T-helper 17 cell (primary cell): ENCODE results near the gene KCTD1. TPM values are rescaled to one million over a fixed set of nuclear protein-coding genes. Genes with fewer than 3 reads are reported as not detected.

Source experiments
- ATAC-seq: fragments of 150-1000 bp; cut with Tn5 transposase; 2 replicates; pipeline ENCODE4 v1.10.0; 2021; ENCODE audit warnings: mild to moderate bottlenecking, moderate library complexity
- DNase-seq, 3 donors: peaks; one replicate each; pipeline versions ENCODE4 v3.0.0 to v3.0.0-alpha.2; 2020 to 2021
- H3K9me3 ChIP-seq: one replicate; pipeline ENCODE4 v1.7.0; 2013; ENCODE audit warnings: low read length, mild to moderate bottlenecking; ENCODE audit not compliant: control insufficient read depth, poor library complexity, severe bottlenecking
- H3K27ac Mint-ChIP-seq: one replicate; pipeline ENCODE4 v1.8.0; 2022; ENCODE audit warnings: mild to moderate bottlenecking, moderate library complexity, mixed read lengths
- H3K27me3 Mint-ChIP-seq: one replicate; pipeline ENCODE4 v1.8.0; 2022; ENCODE audit warnings: mixed read lengths
- H3K36me3 Mint-ChIP-seq: one replicate; pipeline ENCODE4 v1.8.0; 2022; ENCODE audit warnings: low read depth, mixed read lengths
- H3K4me1 Mint-ChIP-seq: one replicate; pipeline ENCODE4 v1.8.0; 2022; ENCODE audit warnings: mild to moderate bottlenecking, mixed read lengths
- H3K4me3 Mint-ChIP-seq: one replicate; pipeline ENCODE4 v1.8.0; 2022; ENCODE audit warnings: mild to moderate bottlenecking, moderate library complexity, mixed read lengths
- total RNA-seq, 4 donors: library from RNA in 2 of 4; stranded (reverse) in 2 of 4; gene quantifications; one replicate each; pipeline ENCODE4 v1.2.3 and lab custom pipeline; 2022 to 2026

KCTD1 gene
- total RNA-seq, 2 donors from 2014 or later: 2.8 to 2.9 TPM

DNA sequence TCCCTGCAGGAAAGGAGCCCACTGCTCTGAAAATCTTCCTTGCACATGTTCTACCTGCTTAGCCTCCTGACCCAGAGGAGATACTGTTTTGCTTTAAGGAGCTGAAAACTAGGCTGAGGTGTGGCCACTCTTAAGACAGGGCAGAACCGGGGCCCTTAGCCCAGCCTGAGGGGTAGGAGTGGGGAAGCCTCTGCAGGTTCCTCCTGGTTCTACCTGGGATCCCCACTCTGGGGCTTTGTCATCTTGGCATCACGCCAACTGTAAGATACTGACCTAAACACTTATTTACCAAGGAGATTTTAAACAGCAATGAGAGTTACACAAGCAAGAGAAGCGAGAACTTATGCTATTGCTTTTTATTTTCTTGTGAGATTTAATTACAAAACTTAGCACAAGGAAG, 86.9 kb downstream of the KCTD1 start:
- H3K27ac Mint-ChIP-seq: no peak overlapping the region
- peaks cover 3% of the 10 kb centered on the region for H3K4me1 Mint-ChIP-seq
- no peak overlapping the region for H3K4me3 Mint-ChIP-seq
- H3K9me3 ChIP-seq: no peaks in the 10 kb centered on the region
- H3K36me3 Mint-ChIP-seq: peaks cover 6% of the 10 kb centered on the region
- no peak for DNase-seq
- no peak for ATAC-seq
- H3K27me3 Mint-ChIP-seq: no peaks in the 10 kb centered on the region

DNA sequence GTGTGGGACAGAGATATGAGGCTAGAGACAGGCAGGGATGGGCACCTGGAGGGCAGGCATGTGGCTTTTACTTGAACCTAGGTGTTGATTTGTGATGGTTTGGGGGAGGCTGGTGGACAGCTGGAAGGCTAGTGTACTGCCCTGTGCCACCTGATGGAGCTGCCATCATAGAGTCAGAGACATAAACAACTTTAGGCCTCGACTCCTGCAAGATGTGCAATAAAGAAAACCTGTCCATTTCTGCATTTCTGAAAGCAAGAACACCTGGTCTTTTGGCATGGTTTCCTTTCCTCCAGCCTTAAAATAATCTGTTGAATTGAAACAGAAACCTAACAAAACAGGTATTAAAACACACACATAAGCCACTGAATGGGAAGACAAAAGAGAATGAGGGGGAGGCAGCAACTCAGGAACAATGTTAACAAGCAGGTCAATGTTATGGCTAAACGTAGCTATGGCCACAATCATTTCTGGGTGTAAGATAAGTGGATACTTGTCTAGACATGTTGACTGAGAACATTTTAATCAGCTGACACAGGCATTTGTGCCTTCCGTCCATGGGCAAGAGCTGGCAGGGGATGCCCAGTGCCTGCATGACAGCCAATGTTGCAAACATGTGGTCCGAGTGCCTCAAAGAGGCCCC, 87.8 kb downstream of the KCTD1 start:
- Mint-ChIP-seq H3K36me3 (peaks cover 6% of the 10 kb centered on the region), H3K4me3 (no peak overlapping the region), H3K27ac (no peak overlapping the region), H3K27me3 (no peaks in the 10 kb centered on the region), H3K4me1 (peaks cover 3% of the 10 kb centered on the region)
- no peaks in the 10 kb centered on the region for H3K9me3 ChIP-seq
- ATAC-seq (no peak), DNase-seq (no peak)

DNA sequence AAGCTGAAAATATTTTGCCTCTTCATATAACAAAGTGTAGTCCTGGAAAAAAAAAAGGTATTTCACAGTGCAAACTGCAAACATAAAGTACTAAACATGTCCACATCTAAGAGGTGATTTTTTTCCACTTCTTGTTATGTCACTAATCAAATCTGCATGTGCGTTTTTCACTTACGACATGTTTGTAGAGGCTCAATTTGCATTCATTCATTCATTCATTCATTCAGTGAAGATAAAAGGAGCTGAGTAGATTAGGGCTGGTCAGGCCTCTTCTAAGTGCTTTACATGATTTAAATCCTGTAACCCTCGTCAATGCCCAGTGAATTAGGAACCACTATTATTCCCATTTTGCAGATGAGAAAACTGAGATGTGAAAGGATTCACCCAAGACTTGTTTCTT, 88.5 kb downstream of the KCTD1 start:
- DNase-seq: no peak

DNA sequence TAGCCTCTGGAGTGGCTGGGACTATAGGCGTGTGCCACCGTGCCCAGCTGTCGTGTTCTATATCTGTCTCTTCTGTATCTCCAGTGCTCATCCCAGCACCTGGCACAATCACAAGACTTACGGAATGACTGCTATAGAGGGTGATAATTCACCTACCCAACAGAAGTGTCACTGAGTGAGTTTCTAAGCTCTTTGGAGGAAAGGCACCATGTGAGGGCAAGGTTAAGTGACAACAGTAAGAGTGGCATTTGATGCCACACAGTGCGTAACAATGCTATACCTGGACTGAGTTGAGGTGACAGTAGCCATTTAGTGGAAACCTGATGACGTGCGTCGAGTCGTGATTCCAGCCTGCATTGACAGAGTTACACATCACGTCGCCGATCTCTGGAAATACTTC, 89.0 kb downstream of the KCTD1 start:
- H3K27ac Mint-ChIP-seq: peak overlapping the region; percentile 19
- no peaks in the 10 kb centered on the region for H3K9me3 ChIP-seq
- DNase-seq (no peak), ATAC-seq (no peak)
- H3K4me3 Mint-ChIP-seq: no peak overlapping the region
- H3K36me3 Mint-ChIP-seq: peaks cover 6% of the 10 kb centered on the region
- peaks cover 3% of the 10 kb centered on the region for H3K4me1 Mint-ChIP-seq
- no peaks in the 10 kb centered on the region for H3K27me3 Mint-ChIP-seq

More for the DNA sequence above, 88.5 kb downstream of the KCTD1 start:
- no peak for ATAC-seq
- H3K4me3 Mint-ChIP-seq: no peak overlapping the region
- peaks cover 3% of the 10 kb centered on the region for H3K4me1 Mint-ChIP-seq
- no peak overlapping the region for H3K27ac Mint-ChIP-seq
- H3K36me3 Mint-ChIP-seq: peaks cover 6% of the 10 kb centered on the region
- H3K27me3 Mint-ChIP-seq: no peaks in the 10 kb centered on the region
- no peaks in the 10 kb centered on the region for H3K9me3 ChIP-seq

DNA sequence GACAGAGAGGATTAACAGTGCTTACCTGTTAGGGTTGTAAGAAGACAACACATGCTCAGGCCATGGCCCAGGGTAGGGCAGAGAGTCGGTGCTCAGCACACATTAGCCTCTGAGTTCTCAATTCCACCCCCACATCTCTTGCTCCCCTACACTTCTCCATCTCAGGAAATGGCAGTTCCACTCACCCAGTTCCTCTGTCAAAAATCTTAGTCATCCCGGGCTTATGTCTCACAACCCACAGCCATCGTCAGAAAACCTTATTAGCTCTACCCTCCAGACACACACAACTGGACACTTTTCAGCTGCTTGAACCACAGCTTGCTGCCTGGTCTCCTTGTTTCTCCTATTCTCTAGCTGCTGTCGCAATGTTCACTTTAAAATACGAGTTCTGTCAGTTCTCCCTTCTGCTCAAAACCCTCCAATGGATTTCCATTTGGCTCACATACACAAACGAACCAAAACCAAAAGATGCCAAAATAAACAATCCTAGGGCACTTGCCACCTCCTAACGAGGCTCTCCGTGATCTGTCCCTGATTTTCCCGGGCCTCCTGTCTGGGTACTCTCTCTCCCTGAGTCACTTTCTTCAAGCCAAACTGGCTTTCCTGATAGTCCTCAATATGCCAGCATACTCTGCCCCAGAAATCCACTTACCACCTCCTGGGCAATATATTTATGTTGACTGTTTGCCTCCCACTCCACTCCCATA, 89.7 kb downstream of the KCTD1 start:
- Mint-ChIP-seq H3K27me3 (no peaks in the 10 kb centered on the region), H3K27ac (peak overlapping the region; percentile 19), H3K4me3 (no peak overlapping the region), H3K4me1 (peaks cover 3% of the 10 kb centered on the region), H3K36me3 (peaks cover 6% of the 10 kb centered on the region)
- no peak for ATAC-seq
- H3K9me3 ChIP-seq: no peaks in the 10 kb centered on the region
- no peak for DNase-seq

DNA sequence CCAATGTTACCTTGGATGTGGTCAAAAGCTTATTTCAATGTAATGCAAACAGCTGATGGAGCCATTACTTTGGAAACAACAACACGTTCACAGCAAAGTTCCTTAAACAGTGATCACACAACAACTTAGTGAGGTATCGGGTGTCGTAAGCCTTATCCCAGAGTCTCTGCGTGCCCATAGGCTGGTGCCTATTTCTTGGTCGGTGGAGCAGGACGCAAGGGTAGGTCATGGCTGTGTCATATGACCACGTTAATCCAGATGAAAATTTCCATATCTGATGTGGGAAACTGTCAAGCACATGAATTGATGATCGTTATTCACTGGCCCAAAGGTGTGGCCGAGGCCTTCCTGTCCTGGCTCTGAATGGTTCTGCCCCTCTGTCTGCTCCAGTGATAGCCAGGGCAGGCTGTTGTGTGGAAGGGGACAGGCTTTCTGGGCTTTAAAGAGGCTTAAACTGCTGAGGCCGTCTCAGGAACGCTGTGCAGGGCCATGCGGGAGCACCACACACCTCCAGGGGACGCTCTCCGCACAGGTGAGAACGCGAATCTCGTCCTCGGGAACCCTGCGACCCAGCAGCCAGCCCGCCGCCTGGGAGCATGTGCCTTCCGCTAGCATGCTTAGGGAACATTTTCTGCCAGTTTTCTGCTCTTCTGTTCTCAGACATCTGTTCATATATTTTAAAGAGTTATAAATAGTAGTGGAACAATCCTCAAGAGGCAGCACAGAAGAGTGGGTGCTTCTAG, 90.6 kb downstream of the KCTD1 start:
- ATAC-seq (no peak), DNase-seq (no peak)
- Mint-ChIP-seq H3K4me1 (peaks cover 3% of the 10 kb centered on the region), H3K27ac (no peak overlapping the region), H3K36me3 (peaks cover 6% of the 10 kb centered on the region), H3K27me3 (no peaks in the 10 kb centered on the region), H3K4me3 (no peak overlapping the region)
- no peaks in the 10 kb centered on the region for H3K9me3 ChIP-seq

DNA sequence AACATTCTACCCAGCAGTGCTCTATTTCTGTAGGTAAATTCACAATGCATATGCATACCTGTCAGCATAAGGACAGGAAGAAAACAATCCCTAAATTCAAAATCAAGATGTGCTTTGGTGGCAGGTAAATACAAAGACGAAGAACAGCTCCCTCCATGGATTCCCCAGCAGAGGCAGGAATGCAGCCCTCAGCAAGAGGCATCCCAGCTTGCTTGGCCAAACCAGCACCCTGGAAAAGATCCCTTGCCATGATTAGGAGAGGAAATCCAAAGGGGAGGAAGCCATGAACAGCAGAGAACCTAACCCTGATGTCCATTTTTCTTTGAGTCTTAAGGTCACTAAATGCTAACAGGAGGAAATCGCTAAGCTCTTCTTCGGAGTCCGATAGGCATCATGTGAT, 91.2 kb downstream of the KCTD1 start:
- DNase-seq: no peak
- no peak overlapping the region for H3K4me3 Mint-ChIP-seq
- H3K9me3 ChIP-seq: no peaks in the 10 kb centered on the region
- peaks cover 3% of the 10 kb centered on the region for H3K4me1 Mint-ChIP-seq
- H3K27ac Mint-ChIP-seq: no peak overlapping the region
- peaks cover 6% of the 10 kb centered on the region for H3K36me3 Mint-ChIP-seq
- no peak for ATAC-seq
- no peaks in the 10 kb centered on the region for H3K27me3 Mint-ChIP-seq

DNA sequence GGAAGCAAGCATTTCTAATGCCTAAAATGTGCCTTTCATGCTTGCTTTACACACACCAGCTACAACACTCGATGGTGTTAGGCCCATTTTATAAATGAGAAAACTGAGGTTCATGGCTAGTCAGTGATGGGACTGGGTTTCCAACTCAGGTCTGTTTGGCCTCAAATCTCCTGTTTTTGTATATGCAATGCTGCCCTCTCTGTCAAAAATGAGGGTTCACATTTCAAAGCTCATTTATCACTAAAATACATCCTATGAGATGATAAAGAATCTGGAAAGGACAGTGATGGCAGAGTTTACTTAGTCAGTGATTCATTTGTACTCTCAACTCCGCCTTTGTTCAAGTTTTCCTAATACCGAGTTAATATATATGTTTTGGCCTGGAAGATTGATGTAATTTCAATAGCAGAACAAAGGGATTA, 92.3 kb downstream of the KCTD1 start:
- H3K4me3 Mint-ChIP-seq: no peak overlapping the region
- ATAC-seq (no peak), DNase-seq (no peak)
- no peak overlapping the region for H3K27ac Mint-ChIP-seq
- peaks cover 6% of the 10 kb centered on the region for H3K27me3 Mint-ChIP-seq
- peaks cover 3% of the 10 kb centered on the region for H3K4me1 Mint-ChIP-seq
- H3K36me3 Mint-ChIP-seq: peaks cover 6% of the 10 kb centered on the region
- no peaks in the 10 kb centered on the region for H3K9me3 ChIP-seq

DNA sequence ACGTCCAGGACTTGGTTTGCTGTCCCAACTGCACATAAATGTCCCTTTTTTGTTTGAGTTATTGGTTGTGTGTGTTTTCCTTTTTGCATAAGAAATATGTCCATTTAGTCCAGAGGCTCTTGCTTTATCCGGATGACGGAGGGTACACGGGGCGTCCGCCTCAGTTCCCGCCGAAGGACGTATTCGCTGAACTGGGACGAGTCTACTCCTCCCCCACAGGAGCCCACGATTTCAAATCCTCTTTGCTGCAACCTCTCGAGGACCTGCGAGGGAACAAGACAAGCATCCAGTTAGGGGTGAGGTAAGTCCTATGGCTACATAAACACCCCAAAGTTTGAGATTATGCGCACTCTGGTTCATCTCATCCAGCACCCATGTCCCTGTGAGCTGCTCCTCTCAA, 92.7 kb downstream of the KCTD1 start:
- H3K36me3 Mint-ChIP-seq: peaks cover 6% of the 10 kb centered on the region
- H3K27ac Mint-ChIP-seq: no peak overlapping the region
- H3K4me1 Mint-ChIP-seq: peaks cover 3% of the 10 kb centered on the region
- DNase-seq (no peak), ATAC-seq (no peak)
- no peak overlapping the region for H3K4me3 Mint-ChIP-seq
- no peaks in the 10 kb centered on the region for H3K9me3 ChIP-seq
- peaks cover 10% of the 10 kb centered on the region for H3K27me3 Mint-ChIP-seq

DNA sequence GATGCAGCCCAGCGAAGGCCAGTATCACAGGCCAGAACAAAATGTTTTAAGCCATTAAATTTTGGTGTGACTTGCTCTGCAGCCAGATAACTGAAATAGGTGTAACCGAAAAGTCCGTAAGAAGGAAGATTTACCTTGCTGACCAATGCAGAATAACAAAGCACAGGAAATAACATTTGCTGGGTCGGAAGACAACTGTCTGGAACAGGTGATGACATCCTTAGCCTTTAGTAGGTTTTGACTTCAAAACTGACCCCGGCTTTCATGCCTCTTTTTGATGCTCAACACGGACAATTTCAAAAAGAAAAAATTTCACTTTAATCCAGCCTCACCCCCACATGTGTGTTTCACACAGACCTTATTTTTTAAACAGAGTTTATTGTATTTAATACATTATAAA, 93.7 kb downstream of the KCTD1 start:
- Mint-ChIP-seq H3K4me1 (peaks cover 3% of the 10 kb centered on the region), H3K27me3 (peaks cover 14% of the 10 kb centered on the region), H3K4me3 (no peak overlapping the region), H3K27ac (no peak overlapping the region), H3K36me3 (peaks cover 4% of the 10 kb centered on the region)
- no peaks in the 10 kb centered on the region for H3K9me3 ChIP-seq
- DNase-seq (no peak), ATAC-seq (no peak)

DNA sequence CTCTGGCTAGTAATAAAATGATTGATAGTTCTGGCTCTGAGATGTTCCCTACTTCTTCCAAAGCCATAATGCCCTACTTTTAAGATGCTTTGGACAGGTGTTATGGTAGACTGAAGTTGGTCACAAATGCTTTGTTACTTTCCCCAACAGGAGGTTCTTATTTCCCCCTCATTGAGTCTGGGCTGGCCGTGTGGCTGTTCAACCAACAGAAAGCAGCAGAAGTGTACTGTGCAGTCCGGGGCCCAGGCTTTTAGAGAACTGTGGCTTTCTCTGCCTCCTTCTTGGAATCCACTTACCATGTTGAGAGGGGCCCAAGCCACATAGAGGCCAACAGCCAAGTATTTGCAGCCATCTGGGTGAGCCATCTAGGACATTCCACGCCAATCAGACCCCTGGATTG, 94.2 kb downstream of the KCTD1 start:
- DNase-seq (no peak), ATAC-seq (no peak)
- Mint-ChIP-seq H3K27me3 (peaks cover 19% of the 10 kb centered on the region), H3K36me3 (peaks cover 4% of the 10 kb centered on the region), H3K4me3 (no peak overlapping the region), H3K27ac (no peak overlapping the region), H3K4me1 (peaks cover 3% of the 10 kb centered on the region)
- no peaks in the 10 kb centered on the region for H3K9me3 ChIP-seq

DNA sequence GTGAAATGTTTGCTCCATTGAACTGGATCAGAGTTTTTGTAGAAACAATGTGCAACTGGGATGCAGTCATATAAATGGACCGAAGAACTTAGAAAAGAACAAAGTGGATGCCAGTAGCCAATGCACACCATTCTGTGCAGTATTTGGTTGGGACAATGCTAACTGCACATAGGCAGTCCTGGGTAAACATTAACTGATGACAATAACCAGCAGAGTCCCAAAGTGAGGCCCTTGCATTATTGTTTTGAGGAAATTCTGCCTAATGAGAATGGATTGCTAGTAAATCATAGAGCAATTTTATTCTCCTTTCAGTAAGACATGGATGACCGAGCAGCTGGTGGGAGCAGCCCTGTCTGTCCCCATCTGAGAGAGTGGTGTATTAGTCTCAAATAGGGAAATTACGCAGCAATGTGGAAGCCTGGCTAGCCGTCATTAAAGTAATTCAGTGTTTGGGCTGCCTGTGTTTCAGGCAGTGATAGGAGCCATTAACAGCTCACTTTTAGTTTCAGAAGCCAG, 94.9 kb downstream of the KCTD1 start:
- DNase-seq (no peak), ATAC-seq (no peak)
- no peaks in the 10 kb centered on the region for H3K9me3 ChIP-seq
- no peak overlapping the region for H3K4me3 Mint-ChIP-seq
- H3K27ac Mint-ChIP-seq: no peak overlapping the region
- H3K4me1 Mint-ChIP-seq: no peaks in the 10 kb centered on the region
- no peaks in the 10 kb centered on the region for H3K36me3 Mint-ChIP-seq
- peaks cover 26% of the 10 kb centered on the region for H3K27me3 Mint-ChIP-seq

DNA sequence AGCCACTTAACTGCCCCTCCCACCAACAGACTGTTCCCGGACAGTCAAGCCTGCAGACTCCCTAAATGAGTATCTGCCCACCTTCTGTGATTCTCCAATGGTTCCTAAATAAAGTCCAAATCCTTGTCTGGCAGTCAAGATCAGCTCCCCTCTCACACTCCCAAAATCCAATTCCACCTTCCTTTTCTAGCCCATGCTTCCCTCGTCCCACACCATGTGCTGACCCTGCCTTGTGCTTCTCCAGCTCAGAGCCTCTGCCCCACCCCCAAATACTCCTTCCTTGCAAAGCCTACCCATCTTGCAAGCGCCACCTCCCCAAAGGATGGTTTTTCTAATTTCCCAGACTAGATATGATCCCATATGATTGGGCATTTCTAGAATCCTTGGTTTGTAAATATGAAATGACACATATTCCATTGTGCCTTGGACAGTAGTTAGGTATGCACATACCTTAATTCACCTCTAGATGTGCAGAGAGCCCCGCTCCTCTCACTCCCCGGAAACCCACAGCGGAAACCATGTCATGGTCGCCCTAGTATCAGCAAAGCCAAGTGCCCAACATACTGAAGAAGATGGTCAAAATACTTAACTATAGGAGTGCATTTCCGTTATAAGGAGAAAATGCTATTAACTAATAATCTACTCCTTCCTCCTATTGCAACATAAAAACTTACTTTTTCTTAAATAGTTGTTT, 97.2 kb downstream of the KCTD1 start:
- no peaks in the 10 kb centered on the region for H3K4me1 Mint-ChIP-seq
- no peak overlapping the region for H3K4me3 Mint-ChIP-seq
- peaks cover 3% of the 10 kb centered on the region for H3K36me3 Mint-ChIP-seq
- no peak overlapping the region for H3K27ac Mint-ChIP-seq
- H3K27me3 Mint-ChIP-seq: peaks cover 44% of the 10 kb centered on the region
- ATAC-seq (no peak), DNase-seq (no peak)
- H3K9me3 ChIP-seq: no peaks in the 10 kb centered on the region
